ENCODE data around the gene COL4A2. TPM values are rescaled to one million over a fixed set of nuclear protein-coding genes. Genes with fewer than 3 reads are reported as not detected.

Gene COL4A2
- total RNA-seq, 1 experiment from 2014 or later: 1.6 TPM

DNA sequence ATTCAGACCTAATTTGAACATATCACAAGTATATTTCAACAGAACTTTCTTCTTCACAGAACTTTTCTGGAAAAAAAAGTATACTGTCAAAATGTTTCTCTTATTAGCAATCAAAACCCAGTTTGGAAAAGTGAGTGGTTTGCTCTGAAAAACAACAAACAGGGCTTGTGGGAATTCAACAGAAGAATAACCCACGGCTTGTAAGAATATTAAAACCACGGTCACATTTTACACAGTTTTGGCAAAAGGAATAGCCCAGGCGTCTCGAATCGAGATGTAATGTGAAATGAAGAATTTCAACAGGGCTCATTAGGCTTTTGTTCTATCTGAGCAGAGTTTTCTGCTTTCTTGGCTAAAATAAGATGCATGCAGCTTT lies 70.7 kb downstream of the COL4A2 start (continued):
- TF ChIP-seq, protein P1, sequence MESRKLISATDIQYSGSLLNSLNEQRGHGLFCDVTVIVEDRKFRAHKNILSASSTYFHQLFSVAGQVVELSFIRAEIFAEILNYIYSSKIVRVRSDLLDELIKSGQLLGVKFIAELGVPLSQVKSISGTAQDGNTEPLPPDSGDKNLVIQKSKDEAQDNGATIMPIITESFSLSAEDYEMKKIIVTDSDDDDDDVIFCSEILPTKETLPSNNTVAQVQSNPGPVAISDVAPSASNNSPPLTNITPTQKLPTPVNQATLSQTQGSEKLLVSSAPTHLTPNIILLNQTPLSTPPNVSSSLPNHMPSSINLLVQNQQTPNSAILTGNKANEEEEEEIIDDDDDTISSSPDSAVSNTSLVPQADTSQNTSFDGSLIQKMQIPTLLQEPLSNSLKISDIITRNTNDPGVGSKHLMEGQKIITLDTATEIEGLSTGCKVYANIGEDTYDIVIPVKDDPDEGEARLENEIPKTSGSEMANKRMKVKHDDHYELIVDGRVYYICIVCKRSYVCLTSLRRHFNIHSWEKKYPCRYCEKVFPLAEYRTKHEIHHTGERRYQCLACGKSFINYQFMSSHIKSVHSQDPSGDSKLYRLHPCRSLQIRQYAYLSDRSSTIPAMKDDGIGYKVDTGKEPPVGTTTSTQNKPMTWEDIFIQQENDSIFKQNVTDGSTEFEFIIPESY (IDR thresholded peaks at IDR 0.05; ENCODE audit: extremely low read depth, insufficient replicate concordance, low read length): no peak
- TF ChIP-seq TCF7L2 (IDR thresholded peaks at IDR 0.05; ENCODE audit: borderline replicate concordance, extremely low read depth, insufficient read depth, insufficient read length) (no peak), EGR1 (IDR thresholded peaks at IDR 0.05; ENCODE audit: low read depth) (no peak), RAD21 (IDR thresholded peaks at IDR 0.05; ENCODE audit: low read depth) (no peak)
- TF ChIP-seq, protein P2, sequence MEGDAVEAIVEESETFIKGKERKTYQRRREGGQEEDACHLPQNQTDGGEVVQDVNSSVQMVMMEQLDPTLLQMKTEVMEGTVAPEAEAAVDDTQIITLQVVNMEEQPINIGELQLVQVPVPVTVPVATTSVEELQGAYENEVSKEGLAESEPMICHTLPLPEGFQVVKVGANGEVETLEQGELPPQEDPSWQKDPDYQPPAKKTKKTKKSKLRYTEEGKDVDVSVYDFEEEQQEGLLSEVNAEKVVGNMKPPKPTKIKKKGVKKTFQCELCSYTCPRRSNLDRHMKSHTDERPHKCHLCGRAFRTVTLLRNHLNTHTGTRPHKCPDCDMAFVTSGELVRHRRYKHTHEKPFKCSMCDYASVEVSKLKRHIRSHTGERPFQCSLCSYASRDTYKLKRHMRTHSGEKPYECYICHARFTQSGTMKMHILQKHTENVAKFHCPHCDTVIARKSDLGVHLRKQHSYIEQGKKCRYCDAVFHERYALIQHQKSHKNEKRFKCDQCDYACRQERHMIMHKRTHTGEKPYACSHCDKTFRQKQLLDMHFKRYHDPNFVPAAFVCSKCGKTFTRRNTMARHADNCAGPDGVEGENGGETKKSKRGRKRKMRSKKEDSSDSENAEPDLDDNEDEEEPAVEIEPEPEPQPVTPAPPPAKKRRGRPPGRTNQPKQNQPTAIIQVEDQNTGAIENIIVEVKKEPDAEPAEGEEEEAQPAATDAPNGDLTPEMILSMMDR (IDR thresholded peaks at IDR 0.05 in 2 of 3, conservative IDR thresholded peaks at IDR 0.05 in 1 of 3; ENCODE audit: borderline replicate concordance in 1 of 3, insufficient read depth in 1 of 3, low read depth in 2 of 3, low read length in 2 of 3): no peak

DNA sequence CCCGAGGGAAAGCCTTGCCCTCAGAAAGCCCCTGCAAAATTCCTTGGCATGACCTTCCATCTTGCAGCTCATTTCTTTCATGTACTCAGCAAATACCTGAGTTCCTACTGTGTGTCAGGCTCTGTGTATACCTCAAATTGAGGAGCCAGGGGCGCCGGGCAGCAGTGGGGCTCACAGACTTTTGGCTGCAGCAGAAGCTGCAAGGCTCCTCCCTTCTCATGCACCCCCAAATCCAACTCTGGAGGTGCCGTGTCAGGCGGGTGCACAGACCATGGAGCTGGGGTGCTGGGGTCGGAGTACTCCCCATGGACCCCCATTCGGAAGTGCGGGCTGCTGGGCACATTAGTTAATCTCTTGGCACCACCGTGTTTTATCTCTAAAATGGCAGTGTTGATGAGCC lies 72.3 kb downstream of the COL4A2 start:
- Histone ChIP-seq H3K27ac (ENCODE audit: low read depth, low read length) (no peak overlapping the region), H3K36me3 (ENCODE audit: control insufficient read depth in 1 of 2, insufficient read depth in 2 of 2, low read length in 2 of 2) (no peaks in the 10 kb centered on the region), H3K4me2 (ENCODE audit: low read length) (no peak overlapping the region), H4K20me1 (ENCODE audit: insufficient read depth) (no peaks in the 10 kb centered on the region), H2AFZ (ENCODE audit: low read depth, low read length, poor library complexity, severe bottlenecking) (no peak overlapping the region), H3K9me3 (ENCODE audit: control insufficient read depth in 1 of 2, insufficient read depth in 1 of 2, low read depth in 1 of 2, low read length in 2 of 2) (no peaks in the 10 kb centered on the region), H3K79me2 (ENCODE audit: insufficient read depth, low read length) (no peaks in the 10 kb centered on the region), H3K27me3 (ENCODE audit: insufficient read depth, low read length) (peaks cover 19% of the 10 kb centered on the region), H3K4me1 (ENCODE audit: control insufficient read depth in 1 of 2, insufficient read depth in 2 of 2, low read length in 2 of 2) (0 out of 4 replicates have a peak, but pooled peaks cover 0 to 4% of the 10 kb centered on the region in 2 experiments), H3K4me3 (replicated peaks in 1 of 2; ENCODE audit: low read depth in 1 of 2, low read length in 2 of 2) (no peak overlapping the region), H3K9ac (ENCODE audit: low read length) (no peak overlapping the region), H3K9me2 (ENCODE audit: insufficient read depth) (no peaks in the 10 kb centered on the region)
- DNase-seq (ENCODE audit: low read depth, low spot score): no peak
- POLR2A ChIA-PET: no interaction called here
- ATAC-seq: no peak
- TF ChIP-seq SP1 (IDR thresholded peaks at IDR 0.05; ENCODE audit: low read depth): no peak
- BruUV-seq (replicated peaks): no TSS peak
- intact Hi-C loops (cut with micrococcal nuclease): no loop called here
- CTCF ChIA-PET: no interaction called here
- RAD21 ChIA-PET (ENCODE audit: low non-redundant PET in 1 of 2, low total read pairs in 2 of 2, uncharacterized antibody in 2 of 2, unreplicated experiment in 2 of 2): no interaction called here
